IMR-90 (cell line): ENCODE results near the gene TRIM28. TPM values are rescaled to one million over a fixed set of nuclear protein-coding genes. Genes with fewer than 3 reads are reported as not detected.

Source experiments
- ATAC-seq: fragments of 200-7000 bp; cut with Tn5 transposase; 2 replicates; pipeline ENCODE4 v1.9.1; 2020; ENCODE audit warnings: low read depth, mild to moderate bottlenecking, moderate library complexity
- BruUV-seq: library from RNA; stranded (reverse); fragments of 400-500 nt; replicated peaks from 2 replicates; lab custom pipeline; 2021; lab: Mats Ljungman, UMichigan
- CTCF ChIA-PET: fragments of 300-600 bp; formaldehyde crosslinking; extraction: SDS; loops from one replicate; lab custom pipeline; 2021; ENCODE audit warnings: antibody characterized with exemption; lab: Yijun Ruan, JAX
- POLR2A ChIA-PET: fragments of 300-600 bp; sonication (Branson Sonifier 250); formaldehyde crosslinking; loops from one replicate; lab custom pipeline; 2022; ENCODE audit warnings: antibody characterized with exemption; ENCODE audit not compliant: unreplicated experiment; lab: Charles Lee
- DNase-seq: peaks from one replicate; pipeline ENCODE4 v3.0.0; 2013
- H2AFZ ChIP-seq: replicated peaks from 2 replicates; pipeline ENCODE3; 2013; ENCODE audit warnings: low read length, mild to moderate bottlenecking; ENCODE audit not compliant: poor library complexity
- H2AK5ac ChIP-seq: 2 replicates; pipeline ENCODE4 v1.6.1; 2013; ENCODE audit warnings: low read depth, low read length, inconsistent platforms
- H2AK9ac ChIP-seq: replicated peaks from 2 replicates; pipeline ENCODE3; 2013; ENCODE audit warnings: mild to moderate bottlenecking, low read depth, low read length, moderate library complexity; ENCODE audit not compliant: poor library complexity
- H2BK120ac ChIP-seq: 2 replicates; pipeline ENCODE4 v1.6.1; 2013; ENCODE audit warnings: low read depth, low read length, inconsistent platforms
- H2BK15ac ChIP-seq: 3 replicates; pipeline ENCODE4 v1.6.1; 2013; ENCODE audit warnings: low read depth, low read length, inconsistent platforms
- H2BK20ac ChIP-seq: 2 replicates; pipeline ENCODE4 v1.6.1; 2013; ENCODE audit warnings: low read depth, mild to moderate bottlenecking, inconsistent platforms, low read length, moderate library complexity
- H2BK5ac ChIP-seq: 2 replicates; pipeline ENCODE4 v1.6.1; 2013; ENCODE audit warnings: mild to moderate bottlenecking, low read depth, low read length, inconsistent platforms; ENCODE audit not compliant: poor library complexity, severe bottlenecking
- H3K14ac ChIP-seq: replicated peaks from 2 replicates; pipeline ENCODE4 v1.6.1; 2013; ENCODE audit warnings: low read depth, low read length, inconsistent platforms
- H3K18ac ChIP-seq: 2 replicates; pipeline ENCODE4 v1.6.1; 2013; ENCODE audit warnings: low read depth, low read length, control low read depth
- H3K23ac ChIP-seq: 2 replicates; pipeline ENCODE4 v1.6.1; 2013; ENCODE audit warnings: low read depth, low read length, inconsistent platforms
- H3K27ac ChIP-seq: 2 replicates; pipeline ENCODE4 v1.5.1; 2013; ENCODE audit warnings: mild to moderate bottlenecking, control low read depth, low read length; ENCODE audit not compliant: insufficient read depth
- H3K27me3 ChIP-seq: 2 replicates; pipeline ENCODE4 v1.6.1; 2013; ENCODE audit warnings: low read length; ENCODE audit not compliant: control insufficient read depth, insufficient read depth
- H3K36me3 ChIP-seq: 2 replicates; pipeline ENCODE4 v1.6.1; 2013; ENCODE audit warnings: low read length, mixed read lengths; ENCODE audit not compliant: control insufficient read depth, insufficient read depth
- H3K4ac ChIP-seq: 2 replicates; pipeline ENCODE4 v1.6.1; 2013; ENCODE audit warnings: low read depth, low read length, inconsistent platforms
- H3K4me1 ChIP-seq: 2 replicates; pipeline ENCODE4 v1.6.1; 2013; ENCODE audit warnings: low read length, mixed read lengths; ENCODE audit not compliant: control insufficient read depth, insufficient read depth
- H3K4me2 ChIP-seq: 2 replicates; pipeline ENCODE4 v1.6.1; 2013; ENCODE audit warnings: low read depth, mild to moderate bottlenecking, control low read depth, low read length, moderate library complexity
- H3K4me3 ChIP-seq: 2 replicates; pipeline ENCODE4 v1.5.1; 2013; ENCODE audit warnings: low read depth, mild to moderate bottlenecking, control low read depth, low read length, moderate library complexity; ENCODE audit not compliant: insufficient read depth
- H3K56ac ChIP-seq: 2 replicates; pipeline ENCODE4 v1.6.1; 2013; ENCODE audit warnings: low read length, inconsistent platforms; ENCODE audit not compliant: insufficient read depth; ENCODE audit errors: extremely low read depth
- H3K79me1 ChIP-seq, 2 experiments: 2 replicates each; pipeline ENCODE4 v1.6.1; 2013; ENCODE audit warnings: low read length in 2 of 2, inconsistent platforms in 1 of 2, low read depth in 1 of 2
- H3K9ac ChIP-seq: 2 replicates; pipeline ENCODE4 v1.6.1; 2013; ENCODE audit warnings: low read depth, low read length, control low read depth
- H3K9me1 ChIP-seq: 2 replicates; pipeline ENCODE4 v1.6.1; 2013; ENCODE audit warnings: low read length, inconsistent platforms; ENCODE audit not compliant: insufficient read depth
- H3K9me3 ChIP-seq: 2 replicates; pipeline ENCODE4 v1.6.1; 2013; ENCODE audit warnings: low read length; ENCODE audit not compliant: control insufficient read depth, insufficient read depth
- H4K20me1 ChIP-seq: 2 replicates; pipeline ENCODE4 v1.6.1; 2013; ENCODE audit warnings: low read length, inconsistent platforms; ENCODE audit not compliant: insufficient read depth
- H4K5ac ChIP-seq: 2 replicates; pipeline ENCODE4 v1.6.1; 2013; ENCODE audit warnings: mild to moderate bottlenecking, low read depth, low read length, control low read depth
- H4K8ac ChIP-seq, 2 experiments: 2 replicates each; pipeline ENCODE4 v1.6.1; 2013; ENCODE audit warnings: low read depth in 2 of 2, low read length in 2 of 2, control low read depth in 1 of 2, inconsistent platforms in 1 of 2
- H4K91ac ChIP-seq: 2 replicates; pipeline ENCODE4 v1.6.1; 2013; ENCODE audit warnings: low read depth, low read length, inconsistent platforms; ENCODE audit not compliant: insufficient read depth
- BHLHE40 ChIP-seq: fragments of 150-350 bp; IDR thresholded peaks from 2 replicates; pipeline ENCODE4 v1.6.1; 2016; ENCODE audit warnings: mild to moderate bottlenecking, low read depth, low read length
- CEBPB ChIP-seq: IDR thresholded peaks from 2 replicates; pipeline ENCODE4 v1.6.1; 2012; ENCODE audit warnings: low read depth, low read length, improper control_type of control experiment
- CHD1 ChIP-seq: IDR thresholded peaks from 2 replicates; pipeline ENCODE4 v1.6.1; 2012; ENCODE audit warnings: low read depth, low read length, improper control_type of control experiment
- CTCF ChIP-seq: conservative IDR thresholded peaks from 2 replicates; pipeline ENCODE4 v1.5.1; 2012; ENCODE audit warnings: mild to moderate bottlenecking, low read depth, low read length, improper control_type of control experiment
- ELK1 ChIP-seq: fragments of 150-350 bp; IDR thresholded peaks from 2 replicates; pipeline ENCODE4 v1.6.1; 2016; ENCODE audit warnings: low read depth, mild to moderate bottlenecking, low read length, moderate library complexity, borderline replicate concordance
- FOS ChIP-seq: fragments of 150-350 bp; IDR thresholded peaks from 2 replicates; pipeline ENCODE4 v1.6.1; 2016; ENCODE audit warnings: low read depth, low read length
- MAFK ChIP-seq: IDR thresholded peaks from 2 replicates; pipeline ENCODE4 v1.6.1; 2012; ENCODE audit warnings: low read depth, low read length, improper control_type of control experiment
- MAZ ChIP-seq: IDR thresholded peaks from 2 replicates; pipeline ENCODE4 v1.6.1; 2012; ENCODE audit warnings: low read depth, mild to moderate bottlenecking, low read length, improper control_type of control experiment, moderate library complexity, borderline replicate concordance
- MXI1 ChIP-seq: IDR thresholded peaks from 2 replicates; pipeline ENCODE4 v1.6.1; 2012; ENCODE audit warnings: low read depth, mild to moderate bottlenecking, low read length, moderate library complexity, borderline replicate concordance
- POLR2A ChIP-seq: IDR thresholded peaks from 2 replicates; pipeline ENCODE4 v1.6.1; 2012; ENCODE audit warnings: mild to moderate bottlenecking, low read depth, low read length
- RAD21 ChIP-seq: IDR thresholded peaks from 2 replicates; pipeline ENCODE4 v1.6.1; 2012; ENCODE audit warnings: low read length, improper control_type of control experiment
- RCOR1 ChIP-seq: IDR thresholded peaks from 2 replicates; pipeline ENCODE4 v1.6.1; 2012; ENCODE audit warnings: mild to moderate bottlenecking, low read length, improper control_type of control experiment; ENCODE audit not compliant: insufficient replicate concordance
- RFX5 ChIP-seq: IDR thresholded peaks from 2 replicates; pipeline ENCODE4 v1.8.0; 2012; ENCODE audit warnings: low read depth, mild to moderate bottlenecking, low read length, moderate library complexity
- SMC3 ChIP-seq: fragments of 150-350 bp; IDR thresholded peaks from 2 replicates; pipeline ENCODE4 v1.6.1; 2016; ENCODE audit warnings: low read depth, mild to moderate bottlenecking, antibody characterized with exemption, low read length, moderate library complexity
- WGBS, 2 experiments: methylation state at CpG; one replicate each; pipeline versions ENCODE4 v1.1.5 to v1.1.7; 2013; ENCODE audit warnings: missing lambda C conversion rate in 2 of 2; ENCODE audit not compliant: insufficient read length in 1 of 2; ENCODE audit errors: extremely low coverage in 2 of 2; 5-methylcytosine and 5-hydroxymethylcytosine counted together
- dilution Hi-C: fragments of 300-500 bp; cut with HindIII; formaldehyde crosslinking; loops from one replicate; pipeline ENCODE4 v1.14.3; 2018; ENCODE audit warnings: low sequenced_read_pairs; ENCODE audit not compliant: unreplicated experiment
- in situ Hi-C: fragments of 300-500 bp; cut with MboI; formaldehyde crosslinking; loops from 3 replicates; pipeline ENCODE4 v1.14.3; 2019; ENCODE audit warnings: low sequenced_read_pairs, inconsistent platforms, mixed read lengths
- intact Hi-C: fragments of 100-400 bp; cut with micrococcal nuclease; formaldehyde crosslinking; loops from 2 replicates; pipeline ENCODE4 v1.10.0; 2022
- polyA plus RNA-seq, 3 experiments: library from polyadenylated mRNA; depleted of rRNA; stranded (reverse); fragments of >200 nt; gene quantifications; 2 replicates each; pipeline ENCODE4 v1.2.3, GENCODE V29; 2012; ENCODE audit warnings: low replicate concordance in 1 of 3
- total RNA-seq: library from RNA; depleted of rRNA; stranded (reverse); fragments of >200 nt; gene quantifications from 2 replicates; pipeline ENCODE4 v1.2.3, GENCODE V29; 2012
- TF ChIP-seq, protein P1 (sequence below): fragments of 150-350 bp; IDR thresholded peaks from 2 replicates; pipeline ENCODE4 v1.6.1; 2017; ENCODE audit warnings: mild to moderate bottlenecking, antibody characterized with exemption, low read length, low read depth

The TRIM28 gene
- total and polyA plus RNA-seq, 2 of the 4 experiments (the other 2 are of a cell fraction), result 349 to 465 TPM

- WGBS, 2 experiments, result 98% methylated on average over 7 of the region's 20 CpGs; no CpG with 5 or more reads in 1 of the 2 experiments
- Histone ChIP-seq H4K5ac (no peak overlapping the region), H3K36me3 (peaks cover 69% of the 10 kb centered on the region), H3K56ac (no peak overlapping the region), H3K4me1 (peaks cover 18% of the 10 kb centered on the region), H2AK9ac (no peak overlapping the region), H3K4ac (no peak overlapping the region), H3K23ac (no peak overlapping the region), H3K18ac (no peak overlapping the region), H3K9me3 (no peaks in the 10 kb centered on the region), H2BK120ac (no peak overlapping the region), H2AK5ac (no peak overlapping the region), H4K8ac (no peak overlapping the region), H4K91ac (no peak overlapping the region), H2BK5ac (no peak overlapping the region), H3K9me1 (peaks cover 26% of the 10 kb centered on the region), H2BK20ac (no peak overlapping the region), H3K9ac (no peak overlapping the region), H3K27ac (no peak overlapping the region), H3K79me1 (peaks cover 21 to 86% of the 10 kb centered on the region in 2 experiments), H3K4me3 (no peak overlapping the region), H4K20me1 (peaks cover 77% of the 10 kb centered on the region), H3K4me2 (no peak overlapping the region), H2AFZ (peak overlapping the region; percentile 45), H3K14ac (no peak overlapping the region), H2BK15ac (no peak overlapping the region), H3K27me3 (no peaks in the 10 kb centered on the region)
- DNase-seq, result no peak
- dilution Hi-C loops, result no loop called here
- no peak for TF ChIP-seq CEBPB
- no peak for TF ChIP-seq MAZ
- no peak for TF ChIP-seq MXI1
- no peak for TF ChIP-seq ELK1
- TF ChIP-seq RAD21, result no peak
- no peak for TF ChIP-seq BHLHE40
- TF ChIP-seq, protein P1, sequence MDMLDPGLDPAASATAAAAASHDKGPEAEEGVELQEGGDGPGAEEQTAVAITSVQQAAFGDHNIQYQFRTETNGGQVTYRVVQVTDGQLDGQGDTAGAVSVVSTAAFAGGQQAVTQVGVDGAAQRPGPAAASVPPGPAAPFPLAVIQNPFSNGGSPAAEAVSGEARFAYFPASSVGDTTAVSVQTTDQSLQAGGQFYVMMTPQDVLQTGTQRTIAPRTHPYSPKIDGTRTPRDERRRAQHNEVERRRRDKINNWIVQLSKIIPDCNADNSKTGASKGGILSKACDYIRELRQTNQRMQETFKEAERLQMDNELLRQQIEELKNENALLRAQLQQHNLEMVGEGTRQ, result no peak
- no peak for TF ChIP-seq SMC3
- no peak for TF ChIP-seq RFX5
- no peak for TF ChIP-seq CTCF
- no peak for TF ChIP-seq CHD1
- no peak for TF ChIP-seq RCOR1
- no peak for TF ChIP-seq FOS
- no peak for TF ChIP-seq MAFK
- no peak for TF ChIP-seq POLR2A
- CTCF ChIA-PET, result no interaction called here
- POLR2A ChIA-PET, result no interaction called here
- intact Hi-C loops, result no loop called here
- no TSS peak for BruUV-seq
- in situ Hi-C loops, result no loop called here
- ATAC-seq, result no peak
These were observed 5.2 kb downstream of the TRIM28 start for GRCh38 chr19:58548859-58549663.
